ENCODE results near the gene FBLN7.
A peak's percentile ranks its signal among the peaks of the same experiment; 100 is the strongest.
"Not testable (repeated sequence)": the region's sequence is repeated elsewhere in the genome, so short reads cannot be mapped to it uniquely, and the experiment has no call there.

The FBLN7 gene

GRCh38 chr2:112184121-112184520 is 45.9 kb downstream of the FBLN7 start:
- no peak for DNase-seq (ENCODE audit: low spot score)

GRCh38 chr2:112185131-112185530 is 46.9 kb downstream of the FBLN7 start:
- no peak for DNase-seq (ENCODE audit: low spot score)

DNA sequence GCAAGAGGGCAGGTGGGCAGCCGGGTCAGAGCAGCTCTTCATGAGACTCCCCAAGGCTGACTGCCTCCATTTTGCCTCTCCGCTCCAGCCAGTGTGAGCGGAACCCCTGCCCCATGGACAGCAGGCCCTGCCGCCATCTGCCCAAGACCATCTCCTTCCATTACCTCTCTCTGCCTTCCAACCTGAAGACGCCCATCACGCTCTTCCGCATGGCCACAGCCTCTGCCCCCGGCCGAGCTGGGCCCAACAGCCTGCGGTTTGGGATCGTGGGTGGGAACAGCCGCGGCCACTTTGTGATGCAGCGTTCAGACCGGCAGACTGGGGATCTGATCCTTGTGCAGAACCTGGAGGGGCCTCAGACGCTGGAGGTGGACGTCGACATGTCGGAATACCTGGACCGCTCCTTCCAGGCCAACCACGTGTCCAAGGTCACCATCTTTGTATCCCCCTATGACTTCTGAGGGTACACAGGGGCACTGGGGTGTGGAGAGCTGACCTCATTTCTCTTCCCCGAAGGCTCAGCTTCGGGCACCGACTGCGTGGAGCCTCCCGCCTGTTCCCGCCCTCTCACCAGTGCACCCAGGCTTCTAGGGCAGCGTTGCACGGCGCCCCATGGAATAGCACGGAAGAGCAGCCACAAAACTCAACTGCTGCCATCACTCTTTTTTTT is 49.0 kb downstream of the FBLN7 start:
- DNase-seq (ENCODE audit: low spot score): no peak

DNA sequence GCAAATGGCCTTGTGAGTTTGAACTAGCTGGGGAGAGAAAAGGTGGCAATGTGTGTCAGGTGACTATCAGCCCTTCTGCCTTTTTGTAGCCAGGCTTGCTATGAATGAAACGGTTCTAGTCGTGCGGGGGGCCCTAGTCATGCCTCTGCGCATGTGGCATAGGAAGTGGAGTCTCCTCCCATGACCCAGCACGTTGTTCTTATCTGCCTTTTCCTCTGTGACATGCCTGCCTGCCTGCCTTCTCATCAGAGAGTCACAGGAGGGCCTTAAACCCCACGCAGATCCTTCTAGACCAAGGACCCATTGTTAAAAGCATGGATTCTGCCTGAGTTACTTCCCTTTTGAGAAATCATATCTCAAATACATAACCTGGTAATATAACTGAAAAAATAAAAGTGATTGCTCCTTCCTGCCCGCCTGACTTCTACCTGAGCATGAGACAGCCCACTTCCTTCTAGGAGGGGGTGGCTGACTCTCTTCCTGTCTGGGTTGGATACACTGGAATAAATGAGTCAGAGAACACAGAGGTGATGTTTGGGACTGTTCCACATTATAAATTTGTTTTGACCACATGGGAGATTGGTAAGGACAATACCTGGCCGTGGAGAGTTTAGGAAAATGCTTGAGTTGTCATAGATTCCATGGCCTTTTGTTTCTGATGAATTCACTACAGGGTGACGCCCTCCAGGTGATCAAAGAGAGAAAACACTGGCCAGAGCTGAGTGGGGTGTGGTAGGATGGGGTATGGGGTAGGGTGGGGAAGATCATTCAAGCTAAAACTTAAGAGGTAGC is 49.8 kb downstream of the FBLN7 start:
- DNase-seq (ENCODE audit: low spot score): no peak

- no peak for DNase-seq (ENCODE audit: low spot score)
These were observed 50.9 kb downstream of the FBLN7 start for GRCh38 chr2:112189001-112189556.

DNA sequence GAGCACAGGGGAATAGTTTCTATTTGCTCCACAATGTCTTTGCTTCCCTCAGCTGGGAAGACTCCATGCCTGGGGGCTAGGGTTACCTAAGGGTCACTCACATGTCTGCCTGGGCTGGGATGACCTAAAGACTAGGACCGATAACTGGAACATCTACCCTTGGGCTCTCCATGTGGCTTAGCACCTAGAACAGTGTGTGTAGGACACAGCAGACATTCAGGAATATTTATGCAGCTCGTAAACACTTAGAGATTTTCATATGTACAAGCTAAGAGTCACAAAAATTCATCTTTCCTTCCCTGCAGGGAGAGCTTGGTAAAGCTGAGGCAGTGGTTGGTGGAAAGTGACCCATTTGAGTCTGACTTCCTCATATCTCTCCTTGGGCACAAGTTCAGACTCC is 55.8 kb downstream of the FBLN7 start:
- DNase-seq (ENCODE audit: low spot score): no peak

- DNase-seq (ENCODE audit: low spot score): no peak
These were observed 56.3 kb downstream of the FBLN7 start for GRCh38 chr2:112194482-112194881.

DNA sequence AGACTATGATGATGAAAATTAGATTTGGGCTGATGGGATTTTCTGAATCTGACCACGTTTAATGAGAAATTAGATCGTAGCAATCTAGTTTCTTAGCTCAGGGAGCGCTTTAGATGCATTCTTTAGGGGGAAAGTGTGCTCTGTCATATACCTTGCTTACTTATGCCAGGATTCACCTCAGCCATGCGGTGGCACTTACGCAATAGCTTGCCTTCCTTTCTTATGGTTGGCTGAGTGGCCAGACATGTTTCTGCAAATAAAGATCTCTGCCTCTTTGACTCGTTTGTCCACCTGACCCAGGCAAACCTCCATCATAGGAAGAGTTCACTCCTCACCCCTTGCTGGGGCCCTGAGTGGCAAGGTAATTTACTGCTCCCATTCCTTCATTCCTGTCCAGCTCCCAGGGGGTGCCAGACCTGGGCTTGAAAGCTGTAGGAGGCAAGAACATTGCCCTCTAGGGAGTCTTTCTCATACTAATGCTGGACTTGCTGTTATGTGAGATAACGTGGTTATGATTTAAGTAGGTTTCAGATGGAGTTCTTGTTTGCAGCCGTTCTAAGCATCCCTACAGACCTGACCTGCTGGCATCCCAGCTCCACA is 57.1 kb downstream of the FBLN7 start:
- no peak for DNase-seq (ENCODE audit: low spot score)

DNA sequence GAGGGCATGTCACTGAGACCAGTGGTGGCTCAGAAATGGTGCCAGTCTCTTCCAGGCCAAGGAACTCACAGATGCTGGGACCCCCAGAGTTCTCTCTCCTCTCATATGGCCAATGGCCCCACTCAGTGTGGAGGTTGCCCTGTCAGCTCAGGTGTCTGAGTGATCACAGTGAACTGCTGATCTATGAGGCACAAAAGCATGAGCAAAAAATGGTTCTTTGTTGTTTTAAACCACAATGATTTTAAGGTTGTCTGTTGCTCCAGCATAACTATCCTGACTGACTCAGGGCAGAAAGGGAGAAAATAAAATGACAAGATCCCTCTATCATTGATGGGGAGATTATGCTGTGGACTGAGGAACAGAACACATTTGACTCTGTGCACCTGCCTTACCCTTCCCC is 57.8 kb downstream of the FBLN7 start:
- no peak for DNase-seq (ENCODE audit: low spot score)

DNA sequence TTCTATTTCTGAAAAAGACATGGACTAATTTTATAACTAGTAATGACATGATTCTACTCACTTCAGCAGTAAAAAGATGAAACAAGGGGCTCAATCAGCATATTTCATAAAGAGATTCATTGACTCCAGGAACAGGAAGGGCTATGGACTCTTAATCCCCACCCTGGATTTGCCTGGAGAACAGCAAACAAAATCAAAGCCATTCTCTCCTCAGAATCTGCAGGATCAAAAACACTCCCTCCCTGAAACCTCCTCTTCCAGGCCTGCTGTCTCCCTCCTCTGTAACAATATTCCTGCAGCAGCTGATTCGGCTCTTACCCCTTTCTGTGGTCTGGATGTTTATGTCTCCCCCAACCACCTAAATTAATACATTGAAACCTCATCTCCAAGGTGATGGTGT is 59.7 kb downstream of the FBLN7 start:
- no peak for DNase-seq (ENCODE audit: low spot score)

GRCh38 chr2:112198780-112199179 is 60.6 kb downstream of the FBLN7 start:
- no peak for DNase-seq (ENCODE audit: low spot score)

DNA sequence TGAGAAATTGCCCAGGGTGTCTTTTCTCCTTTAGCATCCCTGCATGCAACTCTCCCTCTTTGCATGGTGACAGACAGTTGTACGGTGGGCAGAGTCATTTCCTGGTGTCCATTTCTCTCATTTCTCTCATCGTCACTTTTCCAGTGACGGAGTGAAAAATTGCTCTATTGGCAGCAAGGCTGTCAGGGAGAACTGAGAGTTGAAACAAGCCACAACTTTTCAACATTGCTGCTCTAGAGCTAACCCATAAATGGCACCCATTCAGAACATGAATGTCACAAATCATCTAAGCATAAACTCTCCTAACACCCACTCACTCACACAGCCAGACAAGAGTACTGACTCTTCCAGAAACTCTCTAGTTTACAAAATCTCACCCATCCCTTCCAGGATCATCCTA is 61.0 kb downstream of the FBLN7 start:
- DNase-seq (ENCODE audit: low spot score): no peak

GRCh38 chr2:112201696-112202430 is 63.7 kb downstream of the FBLN7 start:
- no peak for DNase-seq (ENCODE audit: low spot score)

DNA sequence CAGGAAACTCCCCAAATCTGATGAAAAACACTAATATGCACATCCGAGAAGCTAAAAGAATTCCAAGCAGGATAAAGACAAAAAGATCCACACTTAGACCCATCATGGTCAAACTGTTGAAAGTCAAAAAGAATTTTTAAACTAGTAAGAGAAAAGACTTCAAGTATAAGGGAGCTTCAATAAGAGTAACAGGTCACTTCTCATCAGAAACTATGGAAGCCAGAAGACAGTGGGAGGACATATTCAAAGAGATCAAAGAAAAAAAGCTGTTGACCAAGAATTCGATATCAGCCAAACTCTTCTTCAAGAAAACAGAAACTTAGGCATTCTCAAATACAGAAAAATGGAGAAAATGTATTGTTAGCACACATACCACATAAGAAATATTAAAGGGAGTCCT is 66.2 kb downstream of the FBLN7 start:
- peak; percentile 37 for DNase-seq (ENCODE audit: low spot score)

DNA sequence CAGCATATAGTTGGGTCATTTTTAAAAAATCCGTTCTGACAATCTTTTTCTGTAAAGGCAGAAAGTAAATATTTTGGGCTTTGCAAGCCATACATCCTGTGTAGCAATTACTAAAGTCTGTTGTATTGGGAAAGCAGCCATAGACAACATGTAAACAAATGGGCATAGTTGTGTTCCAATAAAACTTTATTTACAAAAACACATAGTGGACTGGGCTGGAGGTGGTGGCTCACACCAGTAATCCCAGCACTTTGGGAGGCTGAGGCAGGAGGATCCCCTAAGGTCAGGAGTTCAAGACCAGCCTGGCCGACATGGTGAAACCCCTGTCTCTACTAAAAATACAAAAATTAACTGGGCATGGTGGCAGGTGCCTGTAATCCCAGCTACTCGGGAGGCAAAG is 69.7 kb downstream of the FBLN7 start:
- not testable (repeated sequence) for DNase-seq (ENCODE audit: low spot score)

DNA sequence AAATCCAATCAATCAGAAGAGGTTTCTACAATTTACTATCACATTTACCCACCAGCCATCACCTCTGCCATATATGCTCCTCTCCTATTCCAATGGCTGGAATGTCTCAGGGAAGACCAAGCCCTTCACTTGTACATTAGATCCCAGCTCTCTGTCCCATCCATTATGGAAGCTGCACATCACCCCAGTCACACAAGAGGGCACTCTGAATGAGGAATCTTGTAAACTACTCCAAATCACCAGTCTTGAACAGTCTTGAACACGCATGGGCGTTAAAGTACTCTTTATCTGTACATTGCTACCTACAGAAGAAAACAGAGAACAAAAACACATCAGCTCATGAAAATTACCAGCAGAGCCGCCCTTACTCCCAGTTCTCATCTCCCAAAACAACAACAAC is 78.0 kb downstream of the FBLN7 start:
- no peak for DNase-seq (ENCODE audit: low spot score)

DNA sequence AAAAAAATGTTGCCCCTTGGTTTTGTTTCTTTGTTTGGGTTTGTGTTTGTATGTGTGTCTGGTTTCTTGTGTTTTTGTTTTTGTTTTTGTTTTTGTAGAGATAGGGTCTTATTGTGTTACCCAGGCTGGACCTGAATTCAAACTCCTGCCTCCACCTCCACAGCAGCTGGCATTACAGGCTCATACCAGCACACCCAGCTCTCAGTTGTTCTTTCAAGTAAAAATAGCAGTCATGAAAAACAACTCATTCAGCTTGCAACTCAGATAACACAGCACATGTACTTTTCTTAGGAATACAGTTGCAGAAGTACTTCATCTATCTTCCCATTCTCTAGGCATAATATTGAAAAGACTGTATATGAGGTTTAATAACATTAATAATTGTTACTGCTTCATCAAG is 79.7 kb downstream of the FBLN7 start:
- DNase-seq (ENCODE audit: low spot score): no peak

DNA sequence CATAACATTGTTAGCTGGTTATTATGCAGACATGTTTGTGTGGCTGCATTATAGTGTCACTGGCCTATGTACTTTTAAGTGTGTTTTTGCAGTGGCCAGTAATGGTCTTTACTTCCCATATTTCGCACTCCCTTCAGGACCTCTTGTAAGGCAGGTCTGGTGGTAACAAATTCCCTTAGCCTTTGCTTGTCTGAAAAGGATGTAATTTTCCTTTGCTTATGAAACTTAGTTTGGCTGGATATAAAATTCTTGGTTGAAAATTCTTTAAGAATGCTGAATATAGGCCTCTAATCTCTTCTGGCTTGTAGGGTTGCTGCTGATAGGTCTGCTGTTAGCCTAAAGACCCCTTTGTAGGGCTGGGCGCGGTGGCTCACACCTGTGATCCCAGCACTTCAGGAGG is 82.0 kb downstream of the FBLN7 start:
- DNase-seq (ENCODE audit: low spot score): no peak

- DNase-seq (ENCODE audit: low spot score): no peak
These were observed 82.6 kb downstream of the FBLN7 start for GRCh38 chr2:112220831-112221230.

DNA sequence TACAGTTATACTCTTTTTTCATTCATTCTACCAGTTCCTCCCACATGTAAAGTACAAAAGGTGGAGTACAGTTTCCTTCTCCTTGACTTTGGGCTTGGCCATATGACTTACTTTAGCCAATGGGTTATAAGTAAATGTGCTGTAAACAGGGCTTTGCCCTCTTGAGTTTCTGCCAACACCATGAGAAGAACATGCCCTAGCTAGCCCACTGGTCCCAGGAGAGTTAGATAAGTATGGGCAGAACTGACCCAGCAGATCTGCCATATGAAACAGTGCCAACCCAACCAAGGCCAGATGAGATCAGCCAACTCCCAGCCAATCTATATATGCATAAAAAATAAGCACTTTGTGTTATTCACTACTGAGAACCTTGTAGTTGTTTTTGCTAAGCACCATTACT is 91.2 kb downstream of the FBLN7 start:
- no peak for DNase-seq (ENCODE audit: low spot score)

DNA sequence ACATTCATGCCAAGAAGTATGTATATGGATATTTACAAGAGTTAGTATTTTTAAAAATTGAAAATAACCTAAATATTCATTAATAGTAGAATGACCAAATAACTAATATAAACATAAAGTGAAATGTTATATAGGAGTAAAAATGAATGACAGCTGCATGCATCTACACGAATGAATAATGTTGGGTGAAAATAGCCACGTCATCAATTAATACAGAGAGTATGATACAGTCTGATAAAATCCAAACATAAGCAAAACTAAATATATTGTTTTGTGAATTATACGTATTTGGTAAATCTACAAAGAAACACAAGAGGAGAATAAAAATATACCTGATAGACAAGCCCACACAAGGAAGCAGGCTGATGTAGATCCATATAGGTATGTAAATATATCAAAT is 92.2 kb downstream of the FBLN7 start:
- DNase-seq (ENCODE audit: low spot score): no peak

Measured in NAMALWA (cell line).